AG09309 (cell line): Measurements from ENCODE around the gene FKBP1A.

Source experiments
- DNase-seq: peaks from one replicate; pipeline ENCODE4 v3.0.0-alpha.2; 2010; ENCODE audit warnings: low read depth
- H3K4me3 ChIP-seq: 2 replicates; pipeline ENCODE4 v1.5.1; 2011; ENCODE audit warnings: mild to moderate bottlenecking, low read depth, low read length, moderate library complexity; ENCODE audit not compliant: control insufficient read depth
- CTCF ChIP-seq: IDR thresholded peaks from 2 replicates; pipeline ENCODE4 v1.5.1; 2011; ENCODE audit warnings: mild to moderate bottlenecking, low read depth, low read length, inconsistent platforms; ENCODE audit not compliant: insufficient read depth, control insufficient read depth; ENCODE audit errors: missing control alignments

FKBP1A gene

GRCh38 chr20:1360094-1360846 is 32.6 kb downstream of the FKBP1A start:
- H3K4me3 ChIP-seq: no peak overlapping the region
- no peak for DNase-seq
- TF ChIP-seq CTCF: no peak

GRCh38 chr20:1357921-1358671 is 34.8 kb downstream of the FKBP1A start:
- no peak for DNase-seq
- TF ChIP-seq CTCF: no peak
- no peak overlapping the region for H3K4me3 ChIP-seq

- DNase-seq: no peak
- no peak overlapping the region for H3K4me3 ChIP-seq
- TF ChIP-seq CTCF: no peak
Measured at GRCh38 chr20:1353956-1354355, 38.9 kb downstream of the FKBP1A start.

GRCh38 chr20:1346315-1346969 is 46.4 kb downstream of the FKBP1A start:
- H3K4me3 ChIP-seq: no peak overlapping the region
- TF ChIP-seq CTCF: no peak
- no peak for DNase-seq

GRCh38 chr20:1345756-1346093 is 47.1 kb downstream of the FKBP1A start:
- no peak for TF ChIP-seq CTCF
- no peak for DNase-seq
- H3K4me3 ChIP-seq: no peak overlapping the region

- H3K4me3 ChIP-seq: no peak overlapping the region
- DNase-seq: no peak
- TF ChIP-seq CTCF: no peak
Measured at GRCh38 chr20:1345030-1345755, 47.7 kb downstream of the FKBP1A start.
